GM12878 (cell line): ENCODE data around the gene SSPN. TPM values are rescaled to one million over a fixed set of nuclear protein-coding genes. Genes with fewer than 3 reads are reported as not detected.

ENCODE experiments used
- ATAC-seq: fragments of 200-7000 bp; cut with Tn5 transposase; 3 replicates; pipeline ENCODE4 v1.9.1; 2020; ENCODE audit warnings: mild to moderate bottlenecking, moderate library complexity
- BruUV-seq: library from RNA; stranded (reverse); fragments of 400-500 nt; replicated peaks from 2 replicates; lab custom pipeline; 2021; lab: Mats Ljungman, UMichigan
- CTCF ChIA-PET: fragments of 300-600 bp; sonication (Branson Sonifier 250); formaldehyde crosslinking; extraction: SDS; loops from one replicate; lab custom pipeline; 2021; ENCODE audit warnings: inconsistent platforms; lab: Yijun Ruan, JAX
- POLR2A ChIA-PET: fragments of 350-600 bp; formaldehyde crosslinking; extraction: SDS; loops from one replicate; lab custom pipeline; 2021; ENCODE audit warnings: inconsistent platforms; lab: Charles Lee
- RAD21 ChIA-PET: fragments of 300-600 bp; sonication (Branson Sonifier 250); formaldehyde crosslinking; loops from one replicate; lab custom pipeline; 2023; ENCODE audit warnings: antibody characterized with exemption; ENCODE audit not compliant: unreplicated experiment; lab: Charles Lee
- SMC1A ChIA-PET: fragments of 300-600 bp; sonication (Branson Sonifier 250); formaldehyde crosslinking; loops from one replicate; lab custom pipeline; 2023; ENCODE audit not compliant: unreplicated experiment, uncharacterized antibody; lab: Charles Lee
- DNase-seq: peaks from one replicate; pipeline ENCODE4 v3.0.0-alpha.2; 2011; ENCODE audit warnings: low read depth, low spot score
- FAIRE-seq: peaks from 3 replicates; lab custom pipeline; 2011; peaks lifted over from hg19 to GRCh38; lab: Jason Lieb, UNC
- H2AFZ ChIP-seq: 2 replicates; pipeline ENCODE4 v1.6.0; 2011; ENCODE audit warnings: low read depth, low read length, control low read depth; ENCODE audit not compliant: control insufficient read depth
- H3K27ac ChIP-seq: 2 replicates; pipeline ENCODE4 v1.5.1; 2011; ENCODE audit warnings: control low read depth; ENCODE audit not compliant: control insufficient read depth, insufficient read depth
- H3K27me3 ChIP-seq, 2 experiments: replicated peaks in 1 of 2; 2 replicates each; pipeline versions ENCODE4 v1.6.0 to v1.6.1; 2011; ENCODE audit warnings: low read length in 1 of 2; ENCODE audit not compliant: control insufficient read depth in 2 of 2, insufficient read depth in 2 of 2
- H3K36me3 ChIP-seq, 2 experiments: 2 replicates each; pipeline ENCODE4 v1.5.1; 2011; ENCODE audit warnings: low read length in 1 of 2; ENCODE audit not compliant: control insufficient read depth in 2 of 2, insufficient read depth in 2 of 2
- H3K4me1 ChIP-seq: 2 replicates; pipeline ENCODE4 v1.6.1; 2011; ENCODE audit warnings: mild to moderate bottlenecking, low read length, moderate library complexity, mixed read lengths; ENCODE audit not compliant: control insufficient read depth, insufficient read depth
- H3K4me2 ChIP-seq: 2 replicates; pipeline ENCODE4 v1.6.0; 2011; ENCODE audit warnings: control low read depth; ENCODE audit not compliant: control insufficient read depth, insufficient read depth
- H3K4me3 ChIP-seq: fragments of 200-600 bp; sonication (generic); 2 replicates; pipeline ENCODE4 v1.5.1; 2016
- H3K79me2 ChIP-seq: 2 replicates; pipeline ENCODE4 v1.6.0; 2011; ENCODE audit warnings: low read length; ENCODE audit not compliant: control insufficient read depth, insufficient read depth
- H3K9ac ChIP-seq: 2 replicates; pipeline ENCODE4 v1.8.0; 2011; ENCODE audit warnings: low read length, control low read depth, mixed read lengths; ENCODE audit not compliant: control insufficient read depth, insufficient read depth
- H3K9me3 ChIP-seq: replicated peaks from 3 replicates; pipeline ENCODE4 v1.5.1; 2011; ENCODE audit warnings: mild to moderate bottlenecking, low read length; ENCODE audit not compliant: control insufficient read depth, insufficient read depth
- H4K20me1 ChIP-seq: 2 replicates; pipeline ENCODE4 v1.6.0; 2011; ENCODE audit not compliant: control insufficient read depth, insufficient read depth
- CREM ChIP-seq: IDR thresholded peaks from 2 replicates; pipeline ENCODE4 v1.6.1; 2014; ENCODE audit warnings: antibody characterized with exemption, low read depth
- EP300 ChIP-seq, 2 experiments: fragments of 150-350 bp in 1 of 2; IDR thresholded peaks; 2 replicates each; pipeline ENCODE4 v1.6.1; 2011 to 2012; ENCODE audit warnings: low read depth in 2 of 2, low read length in 2 of 2, borderline replicate concordance in 1 of 2, improper control_type of control experiment in 1 of 2, inconsistent platforms in 1 of 2; ENCODE audit not compliant: control insufficient read depth in 1 of 2
- FOXK2 ChIP-seq: fragments of 450-650 bp; IDR thresholded peaks from 2 replicates; pipeline ENCODE4 v1.6.1; 2017; ENCODE audit warnings: mild to moderate bottlenecking, moderate library complexity
- GABPA ChIP-seq: IDR thresholded peaks from 2 replicates; pipeline ENCODE4 v1.6.1; 2014; ENCODE audit warnings: antibody characterized with exemption, low read depth, mild to moderate bottlenecking, inconsistent platforms
- GATAD2B ChIP-seq: fragments of 450-650 bp; conservative IDR thresholded peaks from 2 replicates; pipeline ENCODE4 v1.6.1; 2017; ENCODE audit warnings: low read depth, mild to moderate bottlenecking, moderate library complexity
- HDGF ChIP-seq: fragments of 450-650 bp; IDR thresholded peaks from 2 replicates; pipeline ENCODE4 v1.6.1; 2016; ENCODE audit warnings: antibody characterized with exemption
- NFXL1 ChIP-seq: fragments of 450-650 bp; IDR thresholded peaks from 2 replicates; pipeline ENCODE4 v1.6.1; 2017; ENCODE audit warnings: antibody characterized with exemption, mild to moderate bottlenecking, borderline replicate concordance
- PAX5 ChIP-seq: IDR thresholded peaks from 2 replicates; pipeline ENCODE4 v1.6.1; 2011; ENCODE audit warnings: low read depth, low read length, borderline replicate concordance
- POU2F2 ChIP-seq: IDR thresholded peaks from 3 replicates; pipeline ENCODE4 v1.6.1; 2011; ENCODE audit warnings: low read depth, mild to moderate bottlenecking, low read length, borderline replicate concordance
- STAT1 ChIP-seq: fragments of 450-650 bp; conservative IDR thresholded peaks from 2 replicates; pipeline ENCODE4 v1.6.1; 2014; ENCODE audit warnings: antibody characterized with exemption, mild to moderate bottlenecking
- STAT3 ChIP-seq: IDR thresholded peaks from 2 replicates; pipeline ENCODE4 v1.6.1; 2011; ENCODE audit warnings: low read depth, low read length, improper control_type of control experiment
- TBL1XR1 ChIP-seq: IDR thresholded peaks from 2 replicates; pipeline ENCODE4 v1.6.1; 2012; ENCODE audit warnings: low read depth, low read length, improper control_type of control experiment
- WGBS: methylation state at CpG from one replicate; pipeline ENCODE4 v1.1.6; 2016; ENCODE audit warnings: low lambda C conversion rate; ENCODE audit not compliant: insufficient replicate concordance, insufficient coverage; ENCODE audit errors: missing lambda C conversion rate; 5-methylcytosine and 5-hydroxymethylcytosine counted together
- in situ Hi-C: fragments of 300-500 bp; cut with MboI; formaldehyde crosslinking; loops from 9 replicates; pipeline ENCODE4 v1.14.3; 2018; ENCODE audit warnings: mixed read lengths
- intact Hi-C: fragments of 100-400 bp; cut with micrococcal nuclease; formaldehyde crosslinking; loops from one replicate; pipeline ENCODE4 v1.14.2; 2022; ENCODE audit not compliant: unreplicated experiment
- polyA plus RNA-seq, 11 experiments: library from polyadenylated mRNA; depleted of rRNA in 4 of 11; unstranded in 6 of 11; stranded (reverse) in 5 of 11; fragments of >200 nt; fragmentation: Nextera tagmentation in 4 of 11; fragmentation: Illumina TruSeq in 1 of 11; extraction: Ambion mirVana in 4 of 11; extraction: Trizol in 1 of 11; gene quantifications; 1 replicate in 1 of 11; 2 replicates in 10 of 11; pipeline versions ENCODE4 v1.2.1 to v1.2.3, GENCODE V29; 2011 to 2016; ENCODE audit warnings: inconsistent platforms in 2 of 11, missing spikeins in 2 of 11, low read depth in 1 of 11
- total RNA-seq, 4 experiments: library from RNA; depleted of rRNA in 3 of 4; stranded (reverse); fragments of >200 nt in 3 of 4; fragmentation: Illumina TruSeq in 1 of 4; extraction: Trizol in 1 of 4; gene quantifications; 2 replicates each; pipeline versions ENCODE4 v1.2.1 to v1.2.3, GENCODE V29; 2013 to 2021

The SSPN gene
- total and polyA plus RNA-seq, 10 of the 15 experiments (the other 5 are each of a cell fraction or from before 2014, with no cell fraction given): 0.04 to 0.41 (median 0.28) TPM; not detected in 5

DNA sequence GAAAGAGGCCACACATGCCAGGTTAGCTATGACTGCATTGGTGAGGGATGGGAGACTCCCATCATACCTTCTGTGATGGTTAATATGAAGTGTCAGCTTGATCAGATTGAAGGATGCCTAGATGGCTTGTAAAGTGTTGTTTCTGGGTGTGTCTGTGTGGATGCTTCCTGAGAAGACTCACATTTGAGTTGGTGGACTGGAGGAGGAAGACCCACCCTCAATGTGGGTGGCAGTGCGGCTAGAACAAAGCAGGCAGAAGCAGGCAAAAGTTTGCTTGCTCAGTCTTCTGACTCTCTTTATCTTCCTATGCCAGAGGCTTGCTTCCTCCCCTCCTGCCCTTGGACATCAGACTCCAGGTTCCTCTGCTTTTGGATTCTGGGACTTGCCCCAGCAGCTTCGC lies 88.2 kb downstream of the SSPN start:
- TF ChIP-seq FOXK2: no peak
- no peak for TF ChIP-seq TBL1XR1
- TF ChIP-seq GATAD2B: no peak
- no peak for TF ChIP-seq CREM
- no peak for TF ChIP-seq STAT1
- no peak for TF ChIP-seq EP300 (IDR thresholded peaks at IDR 0.05; ENCODE audit: borderline replicate concordance in 1 of 2, control insufficient read depth in 1 of 2, low read depth in 2 of 2, low read length in 2 of 2)
- TF ChIP-seq GABPA: no peak
- H3K4me3 ChIP-seq: no peak overlapping the region
- no peaks in the 10 kb centered on the region for H4K20me1 ChIP-seq
- ChIA-PET SMC1A (interaction anchor here (1.9 to 4.6 kb wide), 3 partner anchors 9 to 159 kb away, joined by 5 to 27 read pairs (median 11); partner anchors contain the start of gene BHLHE41), POLR2A (no interaction called here), RAD21 (interaction anchor here (1.6 kb wide), 1 partner anchor 15 kb away, joined by 6 read pairs; no protein-coding TSS in a partner anchor), CTCF (interaction anchor here (2.3 kb wide), 1 partner anchor 15 kb away, joined by 7 read pairs; no protein-coding TSS in a partner anchor)
- no peak overlapping the region for H2AFZ ChIP-seq
- intact Hi-C loops (no loop called here), in situ Hi-C loops (no loop called here)
- H3K27me3 ChIP-seq: no peaks in the 10 kb centered on the region; a peak in 1 of 4 replicates
- no peak overlapping the region for H3K9ac ChIP-seq
- DNase-seq (no peak), ATAC-seq (no peak), FAIRE-seq (no peak)
- H3K79me2 ChIP-seq: no peaks in the 10 kb centered on the region
- 86% methylated on average over 2 of the region's 2 CpGs for WGBS
- H3K4me1 ChIP-seq: no peaks in the 10 kb centered on the region
- H3K27ac ChIP-seq: no peak overlapping the region
- no peak overlapping the region for H3K4me2 ChIP-seq
- no peaks in the 10 kb centered on the region for H3K9me3 ChIP-seq
- BruUV-seq: no TSS peak
- no peaks in the 10 kb centered on the region for H3K36me3 ChIP-seq

GRCh38 chr12:26285401-26285800 lies 90.0 kb downstream of the SSPN start:
- in situ Hi-C loops: no loop called here
- FAIRE-seq: no peak
- no peak overlapping the region for H3K4me2 ChIP-seq
- SMC1A ChIA-PET: interaction anchor here (6.4 kb wide), 1 partner anchor 13 kb away, joined by 42 read pairs; no protein-coding TSS in a partner anchor
- H3K36me3 ChIP-seq: no peaks in the 10 kb centered on the region
- H3K9me3 ChIP-seq: no peaks in the 10 kb centered on the region
- no peak overlapping the region for H3K9ac ChIP-seq
- no peak for ATAC-seq
- H3K4me1 ChIP-seq: no peaks in the 10 kb centered on the region
- no peak overlapping the region for H3K27ac ChIP-seq
- RAD21 ChIA-PET: no interaction called here
- DNase-seq: no peak
- no TSS peak for BruUV-seq
- H4K20me1 ChIP-seq: no peaks in the 10 kb centered on the region
- H3K79me2 ChIP-seq: no peaks in the 10 kb centered on the region
- WGBS: 100% methylated on average over 1 of the region's 1 CpG
- TF ChIP-seq HDGF (no peak), POU2F2 (no peak), STAT3 (no peak), PAX5 (no peak), NFXL1 (no peak)
- CTCF ChIA-PET: no interaction called here
- no peaks in the 10 kb centered on the region; a peak in 1 of 4 replicates for H3K27me3 ChIP-seq
- no peak overlapping the region for H2AFZ ChIP-seq
- H3K4me3 ChIP-seq: no peak overlapping the region
- intact Hi-C loops: no loop called here
- POLR2A ChIA-PET: no interaction called here
